Tibial artery (tissue), 4 donors: Measurements from ENCODE around the gene BMP6.

Source experiments
- DNase-seq, 2 donors: peaks; one replicate each; pipeline ENCODE4 v3.0.0-alpha.2; 2019
- H3K27ac ChIP-seq, 2 donors: fragments of 200-600 bp; sonication (generic) in 1 of 2; 1 replicate in 1 of 2; 2 replicates in 1 of 2; pipeline ENCODE4 v1.5.1; 2018 to 2019; ENCODE audit warnings: mild to moderate bottlenecking in 1 of 2
- H3K27me3 ChIP-seq, 2 donors: fragments of 200-600 bp; sonication (generic) in 1 of 2; one replicate each; pipeline versions ENCODE4 v1.5.1 to v1.6.0; 2016 to 2019
- H3K36me3 ChIP-seq, 3 donors: fragments of 200-600 bp; sonication (generic) in 2 of 3; one replicate each; pipeline ENCODE4 v1.5.1; 2016 to 2019; ENCODE audit warnings: mild to moderate bottlenecking in 2 of 3
- H3K4me1 ChIP-seq, 4 donors: fragments of 200-600 bp; sonication (generic) in 2 of 4; 1 replicate in 3 of 4; 2 replicates in 1 of 4; pipeline ENCODE4 v1.5.1; 2016 to 2019
- H3K4me3 ChIP-seq, 2 donors: fragments of 200-600 bp; sonication (generic) in 1 of 2; 1 replicate in 1 of 2; 2 replicates in 1 of 2; pipeline ENCODE4 v1.5.1; 2018 to 2019; ENCODE audit warnings: mild to moderate bottlenecking in 2 of 2
- H3K9me3 ChIP-seq, 3 donors: fragments of 200-600 bp; sonication (generic) in 1 of 3; one replicate each; pipeline ENCODE4 v1.5.1; 2016 to 2019
- CTCF ChIP-seq, 2 experiments: fragments of 200-600 bp in 1 of 2; fragments of 450-650 bp in 1 of 2; IDR thresholded peaks; one replicate each; pipeline ENCODE4 v1.5.1; 2017 to 2019; ENCODE audit warnings: antibody characterized with exemption in 2 of 2, mild to moderate bottlenecking in 1 of 2, moderate library complexity in 1 of 2
- intact Hi-C: fragments of 100-400 bp; cut with DNase I; formaldehyde crosslinking; loops from one replicate; pipeline ENCODE4 v1.15.0; 2023; ENCODE audit warnings: low total_unique reads

BMP6 gene

GRCh38 chr6:7920425-7920824 is 194.5 kb downstream of the BMP6 start:
- Histone ChIP-seq H3K4me1 (no peaks in the 10 kb centered on the region), H3K9me3 (peaks cover 0 to 8% (median 8%) of the 10 kb centered on the region in 3 donors), H3K4me3 (no peak overlapping the region), H3K27me3 (peaks cover 0 to 2% of the 10 kb centered on the region in 2 donors), H3K27ac (no peak overlapping the region), H3K36me3 (no peaks in the 10 kb centered on the region)
- DNase-seq = no peak
- intact Hi-C loops = no loop called here
- TF ChIP-seq CTCF (IDR thresholded peaks at IDR 0.05) = no peak

GRCh38 chr6:7921046-7921445 is 195.1 kb downstream of the BMP6 start:
- H3K4me3 ChIP-seq = no peak overlapping the region
- no peaks in the 10 kb centered on the region for H3K4me1 ChIP-seq
- no peaks in the 10 kb centered on the region for H3K36me3 ChIP-seq
- peaks cover 0 to 15% (median 15%) of the 10 kb centered on the region in 3 donors for H3K9me3 ChIP-seq
- intact Hi-C loops = no loop called here
- H3K27me3 ChIP-seq = peaks cover 0 to 2% of the 10 kb centered on the region in 2 donors
- no peak overlapping the region for H3K27ac ChIP-seq
- no peak for TF ChIP-seq CTCF (IDR thresholded peaks at IDR 0.05)
- DNase-seq = no peak

- TF ChIP-seq CTCF (IDR thresholded peaks at IDR 0.05) = no peak
- no peak for DNase-seq
- H3K27me3 ChIP-seq = peaks cover 0 to 2% of the 10 kb centered on the region in 2 donors
- no peak overlapping the region for H3K4me3 ChIP-seq
- no peaks in the 10 kb centered on the region for H3K36me3 ChIP-seq
- H3K9me3 ChIP-seq = peaks cover 0 to 17% (median 17%) of the 10 kb centered on the region in 3 donors
- H3K4me1 ChIP-seq = no peaks in the 10 kb centered on the region
- no peak overlapping the region for H3K27ac ChIP-seq
- intact Hi-C loops = no loop called here
These were observed 195.8 kb downstream of the BMP6 start for GRCh38 chr6:7921632-7922092.

- H3K4me3 ChIP-seq = no peak overlapping the region
- no peak overlapping the region for H3K27ac ChIP-seq
- peaks cover 0 to 2% of the 10 kb centered on the region in 2 donors for H3K27me3 ChIP-seq
- intact Hi-C loops = no loop called here
- no peak for DNase-seq
- TF ChIP-seq CTCF (IDR thresholded peaks at IDR 0.05) = no peak
- peaks cover 0 to 17% (median 17%) of the 10 kb centered on the region in 3 donors for H3K9me3 ChIP-seq
- no peaks in the 10 kb centered on the region for H3K4me1 ChIP-seq
- H3K36me3 ChIP-seq = no peaks in the 10 kb centered on the region
These were observed 196.7 kb downstream of the BMP6 start for GRCh38 chr6:7922596-7922995.

- Histone ChIP-seq H3K27me3 (no peaks in the 10 kb centered on the region), H3K4me3 (no peak overlapping the region), H3K27ac (no peak overlapping the region), H3K4me1 (no peaks in the 10 kb centered on the region), H3K9me3 (peaks cover 0 to 17% (median 17%) of the 10 kb centered on the region in 3 donors), H3K36me3 (no peaks in the 10 kb centered on the region)
- TF ChIP-seq CTCF (IDR thresholded peaks at IDR 0.05) = no peak
- intact Hi-C loops = no loop called here
- DNase-seq = no peak
These were observed 199.0 kb downstream of the BMP6 start for GRCh38 chr6:7924867-7925266.
